ENCODE measurements around the gene ZNF117. TPM values are rescaled to one million over a fixed set of nuclear protein-coding genes. Genes with fewer than 3 reads are reported as not detected.
A peak's percentile ranks its signal among the peaks of the same experiment; 100 is the strongest.

The ZNF117 gene
- total RNA-seq, 1 donor from 2014 or later = 3.3 TPM

GRCh38 chr7:65006094-65006992, 15.5 kb upstream of the ZNF117 start, which contains the start of gene ERV3-1:
TSS of gene ERV3-1 (minus strand) at chr7:65006687. CDS start at chr7:64993026, 13,661 bp downstream.
- peaks cover 31% of the 10 kb centered on the region for H3K9me3 Mint-ChIP-seq
- peak within 1 kb of the TSS; percentile 94 for H3K4me3 Mint-ChIP-seq (ENCODE audit: low read depth)
- H3K27ac Mint-ChIP-seq = peak within 1 kb of the TSS; percentile 95
- DNase-seq (ENCODE audit: low spot score) = peak; percentile 91
- peaks cover 46% of the 10 kb centered on the region for H3K36me3 Mint-ChIP-seq (ENCODE audit: low read depth)
- intact Hi-C loops (cut with micrococcal nuclease) = loop anchor here (1.0 to 2.0 kb wide), 3 partner anchors 32 to 103 kb away; partner anchors contain the start of gene ZNF273
- peaks cover 22% of the 10 kb centered on the region for H3K4me1 Mint-ChIP-seq (ENCODE audit: low read depth)
- no peaks in the 10 kb centered on the region for H3K27me3 Mint-ChIP-seq (ENCODE audit: low read depth)

GRCh38 chr7:65004575-65004974, 13.7 kb upstream of the ZNF117 start:
- intact Hi-C loops (cut with micrococcal nuclease) = no loop called here
- Mint-ChIP-seq H3K27ac (no peak overlapping the region), H3K27me3 (ENCODE audit: low read depth) (no peaks in the 10 kb centered on the region), H3K4me1 (ENCODE audit: low read depth) (peaks cover 22% of the 10 kb centered on the region), H3K36me3 (ENCODE audit: low read depth) (peaks cover 62% of the 10 kb centered on the region), H3K4me3 (ENCODE audit: low read depth) (peak overlapping the region; percentile 94), H3K9me3 (peaks cover 45% of the 10 kb centered on the region)
- DNase-seq (ENCODE audit: low spot score) = no peak

GRCh38 chr7:65002972-65003585, 12.2 kb upstream of the ZNF117 start:
- peaks cover 77% of the 10 kb centered on the region for H3K36me3 Mint-ChIP-seq (ENCODE audit: low read depth)
- intact Hi-C loops (cut with micrococcal nuclease) = no loop called here

GRCh38 chr7:65001291-65001814, 10.5 kb upstream of the ZNF117 start:
- H3K27ac Mint-ChIP-seq = no peak overlapping the region
- intact Hi-C loops (cut with micrococcal nuclease) = no loop called here
- H3K36me3 Mint-ChIP-seq (ENCODE audit: low read depth) = peaks cover 84% of the 10 kb centered on the region
- H3K27me3 Mint-ChIP-seq (ENCODE audit: low read depth) = no peaks in the 10 kb centered on the region
- DNase-seq (ENCODE audit: low spot score) = no peak
- peaks cover 16% of the 10 kb centered on the region for H3K4me1 Mint-ChIP-seq (ENCODE audit: low read depth)
- no peak overlapping the region for H3K4me3 Mint-ChIP-seq (ENCODE audit: low read depth)
- peaks cover 74% of the 10 kb centered on the region for H3K9me3 Mint-ChIP-seq

More at GRCh38 chr7:65002972-65003585, 12.2 kb upstream of the ZNF117 start:
- no peak overlapping the region for H3K4me3 Mint-ChIP-seq (ENCODE audit: low read depth)
- peaks cover 60% of the 10 kb centered on the region for H3K9me3 Mint-ChIP-seq
- H3K4me1 Mint-ChIP-seq (ENCODE audit: low read depth) = peaks cover 22% of the 10 kb centered on the region
- H3K27ac Mint-ChIP-seq = no peak overlapping the region
- no peak for DNase-seq (ENCODE audit: low spot score)
- H3K27me3 Mint-ChIP-seq (ENCODE audit: low read depth) = no peaks in the 10 kb centered on the region

GRCh38 chr7:64999165-65000004, 8.5 kb upstream of the ZNF117 start:
- Mint-ChIP-seq H3K4me1 (ENCODE audit: low read depth) (peaks cover under 1% of the 10 kb centered on the region), H3K27me3 (ENCODE audit: low read depth) (no peaks in the 10 kb centered on the region), H3K9me3 (peaks cover 79% of the 10 kb centered on the region), H3K27ac (no peak overlapping the region), H3K4me3 (ENCODE audit: low read depth) (no peak overlapping the region), H3K36me3 (ENCODE audit: low read depth) (peaks cover 68% of the 10 kb centered on the region)
- DNase-seq (ENCODE audit: low spot score) = no peak
- intact Hi-C loops (cut with micrococcal nuclease) = no loop called here

GRCh38 chr7:64998865-64999164, 8.0 kb upstream of the ZNF117 start:
- Mint-ChIP-seq H3K27ac (no peak overlapping the region), H3K9me3 (peaks cover 81% of the 10 kb centered on the region), H3K4me3 (ENCODE audit: low read depth) (no peak overlapping the region), H3K4me1 (ENCODE audit: low read depth) (no peaks in the 10 kb centered on the region), H3K36me3 (ENCODE audit: low read depth) (peaks cover 62% of the 10 kb centered on the region), H3K27me3 (ENCODE audit: low read depth) (no peaks in the 10 kb centered on the region)
- intact Hi-C loops (cut with micrococcal nuclease) = no loop called here
- no peak for DNase-seq (ENCODE audit: low spot score)

- Mint-ChIP-seq H3K27ac (no peak overlapping the region), H3K36me3 (ENCODE audit: low read depth) (peaks cover 53% of the 10 kb centered on the region), H3K4me1 (ENCODE audit: low read depth) (no peaks in the 10 kb centered on the region), H3K27me3 (ENCODE audit: low read depth) (no peaks in the 10 kb centered on the region), H3K4me3 (ENCODE audit: low read depth) (no peak overlapping the region), H3K9me3 (peaks cover 77% of the 10 kb centered on the region)
- DNase-seq (ENCODE audit: low spot score) = no peak
- intact Hi-C loops (cut with micrococcal nuclease) = no loop called here
Observed at GRCh38 chr7:64997927-64998391, 7.1 kb upstream of the ZNF117 start.

GRCh38 chr7:64997164-64997908, 6.5 kb upstream of the ZNF117 start:
- DNase-seq (ENCODE audit: low spot score) = no peak
- H3K27ac Mint-ChIP-seq = no peak overlapping the region
- H3K9me3 Mint-ChIP-seq = peaks cover 76% of the 10 kb centered on the region
- peaks cover 48% of the 10 kb centered on the region for H3K36me3 Mint-ChIP-seq (ENCODE audit: low read depth)
- intact Hi-C loops (cut with micrococcal nuclease) = no loop called here
- no peak overlapping the region for H3K4me3 Mint-ChIP-seq (ENCODE audit: low read depth)
- H3K27me3 Mint-ChIP-seq (ENCODE audit: low read depth) = no peaks in the 10 kb centered on the region
- no peaks in the 10 kb centered on the region for H3K4me1 Mint-ChIP-seq (ENCODE audit: low read depth)

GRCh38 chr7:64996305-64996704, 5.5 kb upstream of the ZNF117 start:
- H3K9me3 Mint-ChIP-seq = peaks cover 79% of the 10 kb centered on the region
- no peaks in the 10 kb centered on the region for H3K4me1 Mint-ChIP-seq (ENCODE audit: low read depth)
- no peak overlapping the region for H3K27ac Mint-ChIP-seq
- intact Hi-C loops (cut with micrococcal nuclease) = no loop called here
- no peaks in the 10 kb centered on the region for H3K27me3 Mint-ChIP-seq (ENCODE audit: low read depth)
- no peak for DNase-seq (ENCODE audit: low spot score)
- peaks cover 46% of the 10 kb centered on the region for H3K36me3 Mint-ChIP-seq (ENCODE audit: low read depth)
- no peak overlapping the region for H3K4me3 Mint-ChIP-seq (ENCODE audit: low read depth)

GRCh38 chr7:64993901-64994300, 3.1 kb upstream of the ZNF117 start:
- Mint-ChIP-seq H3K9me3 (peaks cover 75% of the 10 kb centered on the region), H3K27me3 (ENCODE audit: low read depth) (no peaks in the 10 kb centered on the region), H3K36me3 (ENCODE audit: low read depth) (peaks cover 30% of the 10 kb centered on the region)

GRCh38 chr7:64992971-64993370, 2.1 kb upstream of the ZNF117 start:
- intact Hi-C loops (cut with micrococcal nuclease) = no loop called here
- peaks cover 22% of the 10 kb centered on the region for H3K36me3 Mint-ChIP-seq (ENCODE audit: low read depth)
- no peak overlapping the region for H3K27ac Mint-ChIP-seq
- H3K4me3 Mint-ChIP-seq (ENCODE audit: low read depth) = no peak overlapping the region
- no peaks in the 10 kb centered on the region for H3K4me1 Mint-ChIP-seq (ENCODE audit: low read depth)
- no peaks in the 10 kb centered on the region for H3K27me3 Mint-ChIP-seq (ENCODE audit: low read depth)
- no peak for DNase-seq (ENCODE audit: low spot score)
- H3K9me3 Mint-ChIP-seq = peaks cover 75% of the 10 kb centered on the region

More at GRCh38 chr7:64993901-64994300, 3.1 kb upstream of the ZNF117 start:
- intact Hi-C loops (cut with micrococcal nuclease) = no loop called here
- no peak for DNase-seq (ENCODE audit: low spot score)
- no peak overlapping the region for H3K27ac Mint-ChIP-seq
- no peak overlapping the region for H3K4me3 Mint-ChIP-seq (ENCODE audit: low read depth)
- no peaks in the 10 kb centered on the region for H3K4me1 Mint-ChIP-seq (ENCODE audit: low read depth)

GRCh38 chr7:64990216-64990615, 620 bp downstream of the ZNF117 start:
- H3K9me3 Mint-ChIP-seq = peaks cover 78% of the 10 kb centered on the region
- no peaks in the 10 kb centered on the region for H3K27me3 Mint-ChIP-seq (ENCODE audit: low read depth)
- H3K36me3 Mint-ChIP-seq (ENCODE audit: low read depth) = peaks cover 23% of the 10 kb centered on the region
- H3K4me3 Mint-ChIP-seq (ENCODE audit: low read depth) = no peak overlapping the region
- H3K4me1 Mint-ChIP-seq (ENCODE audit: low read depth) = no peaks in the 10 kb centered on the region
- no peak for DNase-seq (ENCODE audit: low spot score)
- no peak overlapping the region for H3K27ac Mint-ChIP-seq
- intact Hi-C loops (cut with micrococcal nuclease) = no loop called here
